WTC11 (cell line): Measurements from ENCODE around the gene WDR7. TPM values are rescaled to one million over a fixed set of nuclear protein-coding genes. Genes with fewer than 3 reads are reported as not detected.

Experiments
- ATAC-seq: fragments of 200-7000 bp; cut with Tn5 transposase; 2 replicates; pipeline ENCODE4 v1.10.0; 2021; ENCODE audit warnings: mild to moderate bottlenecking, moderate library complexity
- CTCF ChIA-PET: fragments of 300-600 bp; sonication (Branson Sonifier 250); formaldehyde crosslinking; loops from one replicate; lab custom pipeline; 2021; ENCODE audit warnings: antibody characterized with exemption; lab: Charles Lee
- POLR2A ChIA-PET: fragments of 350-600 bp; sonication (Branson Sonifier 250); formaldehyde crosslinking; loops from one replicate; lab custom pipeline; 2021; ENCODE audit warnings: antibody characterized with exemption; lab: Charles Lee
- DNase-seq: peaks from one replicate; pipeline ENCODE4 v3.0.0; 2021; ENCODE audit warnings: low spot score
- H3K27ac Mint-ChIP-seq: 2 replicates; pipeline ENCODE4 v1.8.0; 2021; ENCODE audit warnings: mixed read lengths
- H3K27me3 Mint-ChIP-seq: 2 replicates; pipeline ENCODE4 v1.8.0; 2021; ENCODE audit warnings: low read depth, mild to moderate bottlenecking, moderate library complexity, mixed read lengths
- H3K36me3 Mint-ChIP-seq: 2 replicates; pipeline ENCODE4 v1.8.0; 2021; ENCODE audit warnings: mixed read lengths
- H3K4me1 Mint-ChIP-seq: 2 replicates; pipeline ENCODE4 v1.8.0; 2022; ENCODE audit warnings: mixed read lengths
- H3K4me3 Mint-ChIP-seq: 2 replicates; pipeline ENCODE4 v1.8.0; 2021; ENCODE audit warnings: mild to moderate bottlenecking, moderate library complexity, mixed read lengths
- H3K9me3 Mint-ChIP-seq: 2 replicates; pipeline ENCODE4 v1.8.0; 2021; ENCODE audit warnings: mixed read lengths
- CREM ChIP-seq: sonication (generic); formaldehyde crosslinking; IDR thresholded peaks from 2 replicates; pipeline ENCODE4 v1.8.1; 2022; ENCODE audit warnings: mild to moderate bottlenecking, missing genetic modification reagents, moderate library complexity
- E2F5 ChIP-seq: sonication (generic); formaldehyde crosslinking; IDR thresholded peaks from 2 replicates; pipeline ENCODE4 v1.8.1; 2022; ENCODE audit warnings: mild to moderate bottlenecking, moderate library complexity, missing genetic modification reagents
- FOXK1 ChIP-seq: sonication (generic); formaldehyde crosslinking; IDR thresholded peaks from 2 replicates; pipeline ENCODE4 v1.8.0; 2022; ENCODE audit warnings: mild to moderate bottlenecking, moderate library complexity, missing genetic modification reagents
- GTF2I ChIP-seq: fragments of 250-450 bp; sonication (Bioruptor Pico); conservative IDR thresholded peaks from 2 replicates; pipeline ENCODE4 v1.4.0; 2021; ENCODE audit warnings: mild to moderate bottlenecking
- JUN ChIP-seq: sonication (generic); formaldehyde crosslinking; IDR thresholded peaks from 2 replicates; pipeline ENCODE4 v1.8.0; 2023; ENCODE audit warnings: mild to moderate bottlenecking, missing genetic modification reagents
- MLX ChIP-seq: sonication (generic); formaldehyde crosslinking; IDR thresholded peaks from 2 replicates; pipeline ENCODE4 v1.8.1; 2023; ENCODE audit warnings: mild to moderate bottlenecking, missing genetic modification reagents, moderate library complexity
- NFYB ChIP-seq: sonication (generic); formaldehyde crosslinking; conservative IDR thresholded peaks from 2 replicates; pipeline ENCODE4 v1.8.0; 2022; ENCODE audit warnings: low read depth, missing genetic modification reagents
- NR1H2 ChIP-seq: sonication (generic); formaldehyde crosslinking; IDR thresholded peaks from 2 replicates; pipeline ENCODE4 v1.9.0; 2021; ENCODE audit warnings: mild to moderate bottlenecking, moderate library complexity, missing genetic modification reagents
- SP1 ChIP-seq: sonication (generic); formaldehyde crosslinking; conservative IDR thresholded peaks from 2 replicates; pipeline ENCODE4 v1.8.1; 2022; ENCODE audit warnings: missing genetic modification reagents
- TP53 ChIP-seq: sonication (generic); formaldehyde crosslinking; IDR thresholded peaks from 2 replicates; pipeline ENCODE4 v1.8.1; 2023; ENCODE audit warnings: mild to moderate bottlenecking, missing genetic modification reagents
- ZNF138 ChIP-seq: sonication (generic); formaldehyde crosslinking; conservative IDR thresholded peaks from 2 replicates; pipeline ENCODE4 v1.8.1; 2022; ENCODE audit warnings: mild to moderate bottlenecking, moderate library complexity, missing genetic modification reagents
- ZNF219 ChIP-seq: sonication (generic); formaldehyde crosslinking; IDR thresholded peaks from 2 replicates; pipeline ENCODE4 v1.8.0; 2023; ENCODE audit warnings: missing genetic modification reagents, mild to moderate bottlenecking, borderline replicate concordance
- ZNF416 ChIP-seq: fragments of 250-450 bp; sonication (Bioruptor Pico); IDR thresholded peaks from 2 replicates; pipeline ENCODE4 v1.9.0; 2021; ENCODE audit warnings: mild to moderate bottlenecking, inconsistent platforms
- ZNF423 ChIP-seq: fragments of 250-450 bp; sonication (Bioruptor Pico); IDR thresholded peaks from 2 replicates; pipeline ENCODE4 v2.1.2; 2022; ENCODE audit warnings: mild to moderate bottlenecking, moderate library complexity
- ZNF671 ChIP-seq: fragments of 250-450 bp; sonication (Bioruptor Pico); IDR thresholded peaks from 2 replicates; pipeline ENCODE4 v1.8.0; 2021; ENCODE audit warnings: mild to moderate bottlenecking
- total RNA-seq: library from RNA; stranded (reverse); gene quantifications from 3 replicates; pipeline ENCODE4 v1.2.3, GENCODE V29; 2021
- TF ChIP-seq, protein P1 (sequence below): sonication (generic); formaldehyde crosslinking; IDR thresholded peaks from 2 replicates; pipeline ENCODE4 v1.8.1; 2023; ENCODE audit warnings: mild to moderate bottlenecking, moderate library complexity, missing genetic modification reagents
- TF ChIP-seq, protein P2 (sequence below): sonication (generic); formaldehyde crosslinking; IDR thresholded peaks from 2 replicates; pipeline ENCODE4 v1.8.0; 2022; ENCODE audit warnings: mild to moderate bottlenecking, missing genetic modification reagents
- TF ChIP-seq, protein P3 (sequence below): fragments of 250-450 bp; sonication (Bioruptor Pico); IDR thresholded peaks from 2 replicates; pipeline ENCODE4 v1.9.0; 2021; ENCODE audit warnings: moderate library complexity, mild to moderate bottlenecking, inconsistent platforms, borderline replicate concordance
- TF ChIP-seq, protein P4 (sequence below): fragments of 250-450 bp; sonication (Bioruptor Pico); IDR thresholded peaks from 2 replicates; pipeline ENCODE4 v1.8.0; 2021; ENCODE audit warnings: mild to moderate bottlenecking
- TF ChIP-seq, protein P5 (sequence below): sonication (generic); formaldehyde crosslinking; IDR thresholded peaks from 2 replicates; pipeline ENCODE4 v1.8.0; 2023; ENCODE audit warnings: mild to moderate bottlenecking, missing genetic modification reagents
- TF ChIP-seq, protein P6 (sequence below): sonication (generic); formaldehyde crosslinking; IDR thresholded peaks from 2 replicates; pipeline ENCODE4 v1.8.1; 2023; ENCODE audit warnings: mild to moderate bottlenecking, missing genetic modification reagents

WDR7 gene
- total RNA-seq, 1 experiment from 2014 or later: 12.2 TPM

- TF ChIP-seq ZNF416 (CRISPR knock-in tag): no peak
- TF ChIP-seq, protein P1, sequence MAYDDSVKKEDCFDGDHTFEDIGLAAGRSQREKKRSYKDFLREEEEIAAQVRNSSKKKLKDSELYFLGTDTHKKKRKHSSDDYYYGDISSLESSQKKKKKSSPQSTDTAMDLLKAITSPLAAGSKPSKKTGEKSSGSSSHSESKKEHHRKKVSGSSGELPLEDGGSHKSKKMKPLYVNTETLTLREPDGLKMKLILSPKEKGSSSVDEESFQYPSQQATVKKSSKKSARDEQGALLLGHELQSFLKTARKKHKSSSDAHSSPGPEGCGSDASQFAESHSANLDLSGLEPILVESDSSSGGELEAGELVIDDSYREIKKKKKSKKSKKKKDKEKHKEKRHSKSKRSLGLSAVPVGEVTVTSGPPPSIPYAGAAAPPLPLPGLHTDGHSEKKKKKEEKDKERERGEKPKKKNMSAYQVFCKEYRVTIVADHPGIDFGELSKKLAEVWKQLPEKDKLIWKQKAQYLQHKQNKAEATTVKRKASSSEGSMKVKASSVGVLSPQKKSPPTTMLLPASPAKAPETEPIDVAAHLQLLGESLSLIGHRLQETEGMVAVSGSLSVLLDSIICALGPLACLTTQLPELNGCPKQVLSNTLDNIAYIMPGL (CRISPR knock-in tag): no peak
- no peak for TF ChIP-seq CREM (CRISPR knock-in tag)
- TF ChIP-seq, protein P2, sequence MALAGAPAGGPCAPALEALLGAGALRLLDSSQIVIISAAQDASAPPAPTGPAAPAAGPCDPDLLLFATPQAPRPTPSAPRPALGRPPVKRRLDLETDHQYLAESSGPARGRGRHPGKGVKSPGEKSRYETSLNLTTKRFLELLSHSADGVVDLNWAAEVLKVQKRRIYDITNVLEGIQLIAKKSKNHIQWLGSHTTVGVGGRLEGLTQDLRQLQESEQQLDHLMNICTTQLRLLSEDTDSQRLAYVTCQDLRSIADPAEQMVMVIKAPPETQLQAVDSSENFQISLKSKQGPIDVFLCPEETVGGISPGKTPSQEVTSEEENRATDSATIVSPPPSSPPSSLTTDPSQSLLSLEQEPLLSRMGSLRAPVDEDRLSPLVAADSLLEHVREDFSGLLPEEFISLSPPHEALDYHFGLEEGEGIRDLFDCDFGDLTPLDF: no peak
- TF ChIP-seq, protein P3, sequence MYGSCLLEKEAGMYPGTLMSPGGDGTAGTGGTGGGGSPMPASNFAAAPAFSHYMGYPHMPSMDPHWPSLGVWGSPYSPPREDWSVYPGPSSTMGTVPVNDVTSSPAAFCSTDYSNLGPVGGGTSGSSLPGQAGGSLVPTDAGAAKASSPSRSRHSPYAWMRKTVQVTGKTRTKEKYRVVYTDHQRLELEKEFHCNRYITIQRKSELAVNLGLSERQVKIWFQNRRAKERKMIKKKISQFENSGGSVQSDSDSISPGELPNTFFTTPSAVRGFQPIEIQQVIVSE (CRISPR knock-in tag): no peak
- TF ChIP-seq ZNF138 (CRISPR knock-in tag): no peak
- TF ChIP-seq MLX: no peak
- TF ChIP-seq FOXK1 (CRISPR knock-in tag): no peak
- no peak for TF ChIP-seq NR1H2 (CRISPR knock-in tag)
- TF ChIP-seq, all 79 proteins: peak for 0
Measured at GRCh38 chr18:56823986-56824565, 172.9 kb downstream of the WDR7 start (continued).

GRCh38 chr18:56825321-56825720 lies 174.2 kb downstream of the WDR7 start:
- CTCF ChIA-PET: no interaction called here
- no peak overlapping the region for H3K27ac Mint-ChIP-seq
- DNase-seq: no peak
- TF ChIP-seq E2F5 (CRISPR knock-in tag): no peak
- TF ChIP-seq, protein P4, sequence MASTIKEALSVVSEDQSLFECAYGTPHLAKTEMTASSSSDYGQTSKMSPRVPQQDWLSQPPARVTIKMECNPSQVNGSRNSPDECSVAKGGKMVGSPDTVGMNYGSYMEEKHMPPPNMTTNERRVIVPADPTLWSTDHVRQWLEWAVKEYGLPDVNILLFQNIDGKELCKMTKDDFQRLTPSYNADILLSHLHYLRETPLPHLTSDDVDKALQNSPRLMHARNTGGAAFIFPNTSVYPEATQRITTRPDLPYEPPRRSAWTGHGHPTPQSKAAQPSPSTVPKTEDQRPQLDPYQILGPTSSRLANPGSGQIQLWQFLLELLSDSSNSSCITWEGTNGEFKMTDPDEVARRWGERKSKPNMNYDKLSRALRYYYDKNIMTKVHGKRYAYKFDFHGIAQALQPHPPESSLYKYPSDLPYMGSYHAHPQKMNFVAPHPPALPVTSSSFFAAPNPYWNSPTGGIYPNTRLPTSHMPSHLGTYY (CRISPR knock-in tag): no peak
- TF ChIP-seq ZNF423 (CRISPR knock-in tag): no peak
- TF ChIP-seq SP1: no peak
- TF ChIP-seq JUN: no peak
- TF ChIP-seq, protein P5, sequence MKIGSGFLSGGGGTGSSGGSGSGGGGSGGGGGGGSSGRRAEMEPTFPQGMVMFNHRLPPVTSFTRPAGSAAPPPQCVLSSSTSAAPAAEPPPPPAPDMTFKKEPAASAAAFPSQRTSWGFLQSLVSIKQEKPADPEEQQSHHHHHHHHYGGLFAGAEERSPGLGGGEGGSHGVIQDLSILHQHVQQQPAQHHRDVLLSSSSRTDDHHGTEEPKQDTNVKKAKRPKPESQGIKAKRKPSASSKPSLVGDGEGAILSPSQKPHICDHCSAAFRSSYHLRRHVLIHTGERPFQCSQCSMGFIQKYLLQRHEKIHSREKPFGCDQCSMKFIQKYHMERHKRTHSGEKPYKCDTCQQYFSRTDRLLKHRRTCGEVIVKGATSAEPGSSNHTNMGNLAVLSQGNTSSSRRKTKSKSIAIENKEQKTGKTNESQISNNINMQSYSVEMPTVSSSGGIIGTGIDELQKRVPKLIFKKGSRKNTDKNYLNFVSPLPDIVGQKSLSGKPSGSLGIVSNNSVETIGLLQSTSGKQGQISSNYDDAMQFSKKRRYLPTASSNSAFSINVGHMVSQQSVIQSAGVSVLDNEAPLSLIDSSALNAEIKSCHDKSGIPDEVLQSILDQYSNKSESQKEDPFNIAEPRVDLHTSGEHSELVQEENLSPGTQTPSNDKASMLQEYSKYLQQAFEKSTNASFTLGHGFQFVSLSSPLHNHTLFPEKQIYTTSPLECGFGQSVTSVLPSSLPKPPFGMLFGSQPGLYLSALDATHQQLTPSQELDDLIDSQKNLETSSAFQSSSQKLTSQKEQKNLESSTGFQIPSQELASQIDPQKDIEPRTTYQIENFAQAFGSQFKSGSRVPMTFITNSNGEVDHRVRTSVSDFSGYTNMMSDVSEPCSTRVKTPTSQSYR (CRISPR knock-in tag): no peak
- TF ChIP-seq TP53 (CRISPR knock-in tag): no peak
- TF ChIP-seq NFYB (CRISPR knock-in tag): no peak
- TF ChIP-seq GTF2I (CRISPR knock-in tag): no peak
- TF ChIP-seq, protein P6, sequence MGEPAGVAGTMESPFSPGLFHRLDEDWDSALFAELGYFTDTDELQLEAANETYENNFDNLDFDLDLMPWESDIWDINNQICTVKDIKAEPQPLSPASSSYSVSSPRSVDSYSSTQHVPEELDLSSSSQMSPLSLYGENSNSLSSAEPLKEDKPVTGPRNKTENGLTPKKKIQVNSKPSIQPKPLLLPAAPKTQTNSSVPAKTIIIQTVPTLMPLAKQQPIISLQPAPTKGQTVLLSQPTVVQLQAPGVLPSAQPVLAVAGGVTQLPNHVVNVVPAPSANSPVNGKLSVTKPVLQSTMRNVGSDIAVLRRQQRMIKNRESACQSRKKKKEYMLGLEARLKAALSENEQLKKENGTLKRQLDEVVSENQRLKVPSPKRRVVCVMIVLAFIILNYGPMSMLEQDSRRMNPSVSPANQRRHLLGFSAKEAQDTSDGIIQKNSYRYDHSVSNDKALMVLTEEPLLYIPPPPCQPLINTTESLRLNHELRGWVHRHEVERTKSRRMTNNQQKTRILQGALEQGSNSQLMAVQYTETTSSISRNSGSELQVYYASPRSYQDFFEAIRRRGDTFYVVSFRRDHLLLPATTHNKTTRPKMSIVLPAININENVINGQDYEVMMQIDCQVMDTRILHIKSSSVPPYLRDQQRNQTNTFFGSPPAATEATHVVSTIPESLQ (CRISPR knock-in tag): no peak
- TF ChIP-seq ZNF219 (CRISPR knock-in tag): no peak
- no peak for TF ChIP-seq ZNF671 (CRISPR knock-in tag)
- TF ChIP-seq, all 79 proteins: peak for 0
- Mint-ChIP-seq H3K9me3 (peaks cover 10% of the 10 kb centered on the region), H3K27me3 (no peaks in the 10 kb centered on the region), H3K36me3 (peaks cover 2% of the 10 kb centered on the region; the same call in 1 of the 2 replicates), H3K4me1 (no peaks in the 10 kb centered on the region), H3K4me3 (no peak overlapping the region)
- no peak for ATAC-seq
- POLR2A ChIA-PET: no interaction called here
